Neural cell (in vitro differentiated cells): ENCODE results near the gene OR10J1. TPM values are rescaled to one million over a fixed set of nuclear protein-coding genes. Genes with fewer than 3 reads are reported as not detected.

Experiments
- H2AFZ ChIP-seq: fragments of 200-600, 300-800 bp; sonication (generic), shearing (Covaris generic); 2 replicates; pipeline ENCODE4 v1.6.0; 2014; ENCODE audit warnings: low read depth, mild to moderate bottlenecking, antibody characterized with exemption, low read length, moderate library complexity
- H3F3A ChIP-seq: fragments of 200-600 bp; shearing (Covaris generic); 2 replicates; pipeline ENCODE4 v1.6.1; 2016; ENCODE audit warnings: mild to moderate bottlenecking, moderate library complexity, mixed read lengths, antibody characterized with exemption, low read length; ENCODE audit not compliant: insufficient read depth, poor library complexity, severe bottlenecking
- H3K27ac ChIP-seq: fragments of 200-600, 300-800 bp; sonication (generic), shearing (Covaris generic); 2 replicates; pipeline ENCODE4 v1.5.1; 2014; ENCODE audit warnings: mild to moderate bottlenecking, low read length, moderate library complexity
- H3K27me3 ChIP-seq: fragments of 300-800, 200-600 bp; sonication (generic), shearing (Covaris generic); 2 replicates; pipeline ENCODE4 v1.6.0; 2014; ENCODE audit warnings: mild to moderate bottlenecking, low read depth, low read length, moderate library complexity; ENCODE audit not compliant: insufficient read depth
- H3K36me3 ChIP-seq: fragments of 300-800, 200-600 bp; sonication (generic), shearing (Covaris generic); 2 replicates; pipeline ENCODE4 v1.5.1; 2014; ENCODE audit warnings: mild to moderate bottlenecking, antibody characterized with exemption, low read length, moderate library complexity; ENCODE audit not compliant: insufficient read depth
- H3K4me2 ChIP-seq: fragments of 300-800, 200-600 bp; sonication (generic), shearing (Covaris generic); 2 replicates; pipeline ENCODE4 v1.6.0; 2014; ENCODE audit warnings: mild to moderate bottlenecking, low read length
- H3K4me3 ChIP-seq: fragments of 300-800, 200-600 bp; sonication (generic), shearing (Covaris generic); 2 replicates; pipeline ENCODE4 v1.5.1; 2014; ENCODE audit warnings: mild to moderate bottlenecking, low read length, moderate library complexity
- H3K79me2 ChIP-seq: fragments of 200-600 bp; shearing (Covaris generic); replicated peaks from 2 replicates; pipeline ENCODE4 v1.6.0; 2014; ENCODE audit warnings: mild to moderate bottlenecking, low read length, moderate library complexity; ENCODE audit not compliant: insufficient read depth
- H3K9ac ChIP-seq: fragments of 300-800, 200-600 bp; sonication (generic), shearing (Covaris generic); 2 replicates; pipeline ENCODE4 v1.6.1; 2016; ENCODE audit warnings: mild to moderate bottlenecking, low read length, mixed read lengths
- H3K9me2 ChIP-seq: fragments of 200-600 bp; shearing (Covaris generic); 2 replicates; pipeline ENCODE4 v1.6.1; 2016; ENCODE audit warnings: mild to moderate bottlenecking, low read length, mixed read lengths; ENCODE audit not compliant: insufficient read depth
- H3K9me3 ChIP-seq: fragments of 200-600, 300-800 bp; sonication (generic), shearing (Covaris generic); 2 replicates; pipeline ENCODE4 v1.6.1; 2016; ENCODE audit warnings: mild to moderate bottlenecking, mixed run types, low read length, moderate library complexity, mixed read lengths
- H4K20me1 ChIP-seq: fragments of 200-600 bp; shearing (Covaris generic); 2 replicates; pipeline ENCODE4 v1.6.1; 2016; ENCODE audit warnings: mild to moderate bottlenecking, mixed run types; ENCODE audit not compliant: insufficient read depth
- EP300 ChIP-seq: fragments of 450-650 bp; conservative IDR thresholded peaks from 2 replicates; pipeline ENCODE4 v1.6.1; 2014; ENCODE audit warnings: antibody characterized with exemption, mild to moderate bottlenecking, moderate library complexity; ENCODE audit not compliant: poor library complexity, severe bottlenecking
- EZH2 ChIP-seq: fragments of 200-600, 300-800 bp; shearing (Covaris generic), sonication (generic); IDR thresholded peaks from 2 replicates; pipeline ENCODE4 v1.6.1; 2014; ENCODE audit warnings: antibody characterized with exemption, low read length, borderline replicate concordance, mild to moderate bottlenecking; ENCODE audit not compliant: insufficient read depth, poor library complexity, severe bottlenecking
- MXI1 ChIP-seq: fragments of 450-650 bp; conservative IDR thresholded peaks from 2 replicates; pipeline ENCODE4 v1.6.1; 2014; ENCODE audit warnings: antibody characterized with exemption, mild to moderate bottlenecking; ENCODE audit not compliant: poor library complexity, severe bottlenecking
- POLR2AphosphoS5 ChIP-seq: IDR thresholded peaks from 2 replicates; pipeline ENCODE4 v1.6.1; 2012
- RAD21 ChIP-seq: fragments of 450-650 bp; conservative IDR thresholded peaks from 2 replicates; pipeline ENCODE4 v1.6.1; 2014; ENCODE audit warnings: antibody characterized with exemption, mild to moderate bottlenecking, moderate library complexity
- SMC3 ChIP-seq: fragments of 450-650 bp; conservative IDR thresholded peaks from 2 replicates; pipeline ENCODE4 v1.6.1; 2014; ENCODE audit warnings: antibody characterized with exemption, mild to moderate bottlenecking, moderate library complexity; ENCODE audit not compliant: poor library complexity
- TAF1 ChIP-seq: IDR thresholded peaks from 2 replicates; pipeline ENCODE4 v1.6.1; 2012; ENCODE audit warnings: low read depth
- polyA plus RNA-seq: library from polyadenylated mRNA; depleted of rRNA; stranded (reverse); fragments of >200 nt; gene quantifications from 2 replicates; pipeline ENCODE4 v1.2.3, GENCODE V29; 2014
- TF ChIP-seq, protein P1 (sequence below): fragments of 450-650 bp; IDR thresholded peaks from 2 replicates; pipeline ENCODE4 v1.5.1; 2014; ENCODE audit warnings: antibody characterized with exemption, mild to moderate bottlenecking, moderate library complexity; ENCODE audit not compliant: poor library complexity, severe bottlenecking
- TF ChIP-seq, protein P2 (sequence below): IDR thresholded peaks from 2 replicates; pipeline ENCODE4 v1.6.1; 2012; ENCODE audit warnings: borderline replicate concordance

OR10J1 gene
- polyA plus RNA-seq, 1 donor from 2014 or later = not detected

DNA sequence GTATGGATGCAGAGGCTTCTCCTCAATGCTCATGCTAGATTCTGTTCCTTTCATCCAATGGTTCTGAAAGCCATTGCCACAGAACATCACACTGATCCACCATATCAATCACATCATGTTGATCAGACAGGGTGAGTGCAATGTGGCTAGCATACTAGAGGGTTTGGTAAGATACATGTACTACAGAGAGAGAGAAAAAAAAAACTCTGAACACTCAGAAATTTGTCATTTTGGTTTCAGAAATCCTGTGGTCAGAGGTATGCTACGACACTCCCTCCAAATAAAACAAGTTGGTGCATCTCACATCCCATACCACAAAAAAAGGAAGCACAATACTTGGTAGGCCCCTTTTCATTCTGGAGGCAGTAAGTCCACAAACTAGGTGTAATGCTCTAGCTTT lies 35.4 kb downstream of the OR10J1 start:
- no peaks in the 10 kb centered on the region for H3K27me3 ChIP-seq
- H3K9ac ChIP-seq = no peak overlapping the region
- H3K4me3 ChIP-seq = no peak overlapping the region
- H2AFZ ChIP-seq = no peak overlapping the region
- H3K36me3 ChIP-seq = no peaks in the 10 kb centered on the region
- H4K20me1 ChIP-seq = no peaks in the 10 kb centered on the region
- H3K27ac ChIP-seq = no peak overlapping the region
- no peaks in the 10 kb centered on the region for H3K9me2 ChIP-seq
- H3K79me2 ChIP-seq = no peaks in the 10 kb centered on the region
- TF ChIP-seq, protein P1, sequence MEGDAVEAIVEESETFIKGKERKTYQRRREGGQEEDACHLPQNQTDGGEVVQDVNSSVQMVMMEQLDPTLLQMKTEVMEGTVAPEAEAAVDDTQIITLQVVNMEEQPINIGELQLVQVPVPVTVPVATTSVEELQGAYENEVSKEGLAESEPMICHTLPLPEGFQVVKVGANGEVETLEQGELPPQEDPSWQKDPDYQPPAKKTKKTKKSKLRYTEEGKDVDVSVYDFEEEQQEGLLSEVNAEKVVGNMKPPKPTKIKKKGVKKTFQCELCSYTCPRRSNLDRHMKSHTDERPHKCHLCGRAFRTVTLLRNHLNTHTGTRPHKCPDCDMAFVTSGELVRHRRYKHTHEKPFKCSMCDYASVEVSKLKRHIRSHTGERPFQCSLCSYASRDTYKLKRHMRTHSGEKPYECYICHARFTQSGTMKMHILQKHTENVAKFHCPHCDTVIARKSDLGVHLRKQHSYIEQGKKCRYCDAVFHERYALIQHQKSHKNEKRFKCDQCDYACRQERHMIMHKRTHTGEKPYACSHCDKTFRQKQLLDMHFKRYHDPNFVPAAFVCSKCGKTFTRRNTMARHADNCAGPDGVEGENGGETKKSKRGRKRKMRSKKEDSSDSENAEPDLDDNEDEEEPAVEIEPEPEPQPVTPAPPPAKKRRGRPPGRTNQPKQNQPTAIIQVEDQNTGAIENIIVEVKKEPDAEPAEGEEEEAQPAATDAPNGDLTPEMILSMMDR = no peak
- TF ChIP-seq POLR2AphosphoS5 (no peak), MXI1 (no peak), EP300 (no peak), SMC3 (no peak), RAD21 (no peak)
- H3K9me3 ChIP-seq = no peaks in the 10 kb centered on the region
- H3F3A ChIP-seq = no peaks in the 10 kb centered on the region
- H3K4me2 ChIP-seq = no peak overlapping the region

DNA sequence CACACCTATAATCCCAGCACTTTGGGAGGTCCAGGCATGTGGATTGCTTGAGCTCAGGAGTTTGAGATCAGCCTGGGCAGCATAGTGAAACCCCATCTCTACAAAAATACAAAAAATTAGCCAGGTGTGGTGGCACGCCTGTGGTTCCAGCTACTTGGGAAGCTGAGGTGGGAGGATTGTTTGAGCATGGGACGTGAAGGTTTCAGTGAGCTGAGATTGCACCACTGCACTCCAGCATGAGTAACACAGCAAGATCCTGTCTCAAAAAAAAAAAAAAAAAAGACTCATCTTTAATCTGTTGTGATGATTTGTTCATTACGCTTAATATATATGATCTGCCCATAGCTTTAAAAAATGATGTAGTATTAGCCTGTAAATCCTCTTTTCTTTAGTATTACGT lies 44.0 kb downstream of the OR10J1 start:
- Histone ChIP-seq H3K79me2 (no peaks in the 10 kb centered on the region), H3F3A (no peaks in the 10 kb centered on the region), H2AFZ (no peak overlapping the region), H3K27me3 (no peaks in the 10 kb centered on the region), H3K27ac (no peak overlapping the region), H4K20me1 (no peaks in the 10 kb centered on the region), H3K36me3 (no peaks in the 10 kb centered on the region), H3K4me3 (no peak overlapping the region), H3K4me2 (no peak overlapping the region), H3K9ac (no peak overlapping the region), H3K9me2 (no peaks in the 10 kb centered on the region), H3K9me3 (no peaks in the 10 kb centered on the region)
- TF ChIP-seq EP300 (no peak), SMC3 (no peak), MXI1 (no peak), POLR2AphosphoS5 (no peak), EZH2 (no peak), TAF1 (no peak), RAD21 (no peak)
- TF ChIP-seq, protein P2, sequence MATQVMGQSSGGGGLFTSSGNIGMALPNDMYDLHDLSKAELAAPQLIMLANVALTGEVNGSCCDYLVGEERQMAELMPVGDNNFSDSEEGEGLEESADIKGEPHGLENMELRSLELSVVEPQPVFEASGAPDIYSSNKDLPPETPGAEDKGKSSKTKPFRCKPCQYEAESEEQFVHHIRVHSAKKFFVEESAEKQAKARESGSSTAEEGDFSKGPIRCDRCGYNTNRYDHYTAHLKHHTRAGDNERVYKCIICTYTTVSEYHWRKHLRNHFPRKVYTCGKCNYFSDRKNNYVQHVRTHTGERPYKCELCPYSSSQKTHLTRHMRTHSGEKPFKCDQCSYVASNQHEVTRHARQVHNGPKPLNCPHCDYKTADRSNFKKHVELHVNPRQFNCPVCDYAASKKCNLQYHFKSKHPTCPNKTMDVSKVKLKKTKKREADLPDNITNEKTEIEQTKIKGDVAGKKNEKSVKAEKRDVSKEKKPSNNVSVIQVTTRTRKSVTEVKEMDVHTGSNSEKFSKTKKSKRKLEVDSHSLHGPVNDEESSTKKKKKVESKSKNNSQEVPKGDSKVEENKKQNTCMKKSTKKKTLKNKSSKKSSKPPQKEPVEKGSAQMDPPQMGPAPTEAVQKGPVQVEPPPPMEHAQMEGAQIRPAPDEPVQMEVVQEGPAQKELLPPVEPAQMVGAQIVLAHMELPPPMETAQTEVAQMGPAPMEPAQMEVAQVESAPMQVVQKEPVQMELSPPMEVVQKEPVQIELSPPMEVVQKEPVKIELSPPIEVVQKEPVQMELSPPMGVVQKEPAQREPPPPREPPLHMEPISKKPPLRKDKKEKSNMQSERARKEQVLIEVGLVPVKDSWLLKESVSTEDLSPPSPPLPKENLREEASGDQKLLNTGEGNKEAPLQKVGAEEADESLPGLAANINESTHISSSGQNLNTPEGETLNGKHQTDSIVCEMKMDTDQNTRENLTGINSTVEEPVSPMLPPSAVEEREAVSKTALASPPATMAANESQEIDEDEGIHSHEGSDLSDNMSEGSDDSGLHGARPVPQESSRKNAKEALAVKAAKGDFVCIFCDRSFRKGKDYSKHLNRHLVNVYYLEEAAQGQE = no peak
- TF ChIP-seq, protein P1 = no peak

Other genes starting within 250 kb of the OR10J1 start
- 3.3 and 3.9 TPM in 2 replicates for gene ACKR1, start 234.8 kb upstream of the OR10J1 start, polyA plus RNA-seq
- gene FCER1A, start 137.4 kb upstream of the OR10J1 start, polyA plus RNA-seq = not detected in 2 replicates
- gene OR10J4, start 7.5 kb upstream of the OR10J1 start, polyA plus RNA-seq = not detected in 2 replicates
- not detected in 2 replicates for gene OR10J5, start 96.3 kb downstream of the OR10J1 start, polyA plus RNA-seq
- gene APCS, start 148.1 kb downstream of the OR10J1 start, polyA plus RNA-seq = not detected in 2 replicates